ENCODE results near the gene ZBTB43.
"Not testable (repeated sequence)": the region's sequence is repeated elsewhere in the genome, so short reads cannot be mapped to it uniquely, and the experiment has no call there.

The ZBTB43 gene

DNA sequence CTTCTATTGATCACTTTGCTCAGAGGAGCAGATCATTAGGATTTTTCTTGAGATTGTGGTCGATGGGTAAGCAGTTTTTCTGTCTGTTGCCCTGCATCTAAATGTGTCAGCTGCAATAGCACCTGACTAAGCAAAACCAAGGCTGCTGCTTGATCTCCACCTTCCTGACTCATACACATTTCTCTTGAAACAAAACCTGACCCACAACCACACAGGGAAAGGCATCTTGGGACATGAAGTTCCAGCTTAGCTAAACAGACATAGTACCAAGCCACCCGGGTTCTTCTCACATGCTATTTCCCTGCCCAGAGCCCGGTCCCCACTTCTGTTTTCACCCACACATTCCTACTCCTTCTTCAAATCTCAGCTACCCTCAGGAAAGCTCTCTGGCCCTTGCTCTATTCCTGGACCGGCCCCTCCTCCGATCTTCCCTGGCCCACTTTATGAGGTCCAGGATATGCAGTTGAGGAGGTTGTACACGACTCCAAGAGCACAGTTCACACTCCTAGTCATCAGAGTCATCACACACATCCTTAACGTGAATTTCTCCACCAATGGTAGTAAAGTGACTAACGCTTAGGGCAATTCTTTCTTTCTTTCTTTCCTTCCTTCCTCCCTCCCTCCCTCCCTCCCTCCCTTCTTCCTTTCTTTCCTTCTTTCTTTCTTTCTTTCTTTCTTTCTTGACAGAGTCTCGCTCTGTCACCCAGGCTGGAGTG, 16.0 kb upstream of the ZBTB43 start:
- DNase-seq (ENCODE audit: low read depth), result peak; percentile 20
- no peak overlapping the region for H3K4me3 ChIP-seq (ENCODE audit: low read depth, low read length)

DNA sequence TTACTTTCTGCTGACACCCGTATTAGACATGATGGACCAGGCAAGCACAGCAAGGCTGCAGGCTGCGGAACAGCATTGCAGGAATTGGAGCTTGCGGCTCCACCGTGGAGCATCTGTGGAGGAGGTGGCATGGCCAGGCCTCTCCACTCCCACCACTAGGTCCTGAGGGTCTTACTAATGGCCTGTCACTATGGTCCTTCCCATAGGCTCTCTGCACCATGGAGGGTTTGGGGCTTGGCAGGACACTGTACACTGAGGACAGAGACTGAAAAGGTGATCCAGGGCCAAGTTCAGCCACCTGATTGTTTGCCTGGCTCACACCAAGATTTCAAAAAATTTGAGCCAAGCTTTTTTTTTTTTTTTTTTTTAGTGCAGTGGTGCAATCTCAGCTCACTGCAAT, 14.3 kb upstream of the ZBTB43 start:
- no peak for DNase-seq (ENCODE audit: low read depth)
- no peak overlapping the region for H3K4me3 ChIP-seq (ENCODE audit: low read depth, low read length)

DNA sequence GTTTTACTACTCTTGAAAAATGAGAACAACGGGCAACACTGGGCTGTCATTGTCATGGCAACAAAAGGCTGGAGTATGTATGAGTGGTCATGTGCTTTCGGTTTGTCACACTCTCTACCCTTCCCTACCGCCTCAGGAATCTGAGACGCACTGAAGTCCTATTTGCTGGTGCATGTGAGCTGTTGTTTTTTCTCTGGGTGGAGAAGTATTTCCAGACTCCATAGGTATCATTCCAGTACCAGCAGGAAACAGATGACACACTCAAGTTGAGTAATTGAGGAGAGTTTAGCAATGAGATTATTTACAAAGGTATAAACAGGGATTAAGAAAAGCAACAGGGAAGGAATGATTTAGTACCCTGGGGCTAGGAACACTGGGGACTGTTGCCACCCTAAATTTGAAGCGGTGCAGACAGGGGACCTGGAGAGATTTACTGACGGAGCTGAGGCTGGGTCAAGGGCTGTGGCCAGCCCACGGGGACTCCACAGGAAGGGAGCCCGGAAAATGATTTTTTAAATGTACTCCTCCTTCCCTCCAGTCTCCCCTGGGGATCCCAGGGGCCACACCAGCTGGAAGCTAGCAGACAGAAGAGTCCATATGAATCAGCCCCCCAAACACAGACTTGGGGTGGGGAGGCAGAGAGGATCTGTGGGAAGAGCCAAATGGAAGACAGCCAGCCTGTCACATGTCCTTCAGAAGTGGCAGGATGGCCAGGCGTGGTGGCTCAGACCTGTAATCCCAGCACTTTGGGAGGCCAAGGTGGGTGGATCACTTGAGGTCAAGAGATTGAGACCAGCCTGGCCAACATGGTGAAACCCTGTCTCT, 13.2 kb upstream of the ZBTB43 start:
- peak; percentile 74 for DNase-seq (ENCODE audit: low read depth)

DNA sequence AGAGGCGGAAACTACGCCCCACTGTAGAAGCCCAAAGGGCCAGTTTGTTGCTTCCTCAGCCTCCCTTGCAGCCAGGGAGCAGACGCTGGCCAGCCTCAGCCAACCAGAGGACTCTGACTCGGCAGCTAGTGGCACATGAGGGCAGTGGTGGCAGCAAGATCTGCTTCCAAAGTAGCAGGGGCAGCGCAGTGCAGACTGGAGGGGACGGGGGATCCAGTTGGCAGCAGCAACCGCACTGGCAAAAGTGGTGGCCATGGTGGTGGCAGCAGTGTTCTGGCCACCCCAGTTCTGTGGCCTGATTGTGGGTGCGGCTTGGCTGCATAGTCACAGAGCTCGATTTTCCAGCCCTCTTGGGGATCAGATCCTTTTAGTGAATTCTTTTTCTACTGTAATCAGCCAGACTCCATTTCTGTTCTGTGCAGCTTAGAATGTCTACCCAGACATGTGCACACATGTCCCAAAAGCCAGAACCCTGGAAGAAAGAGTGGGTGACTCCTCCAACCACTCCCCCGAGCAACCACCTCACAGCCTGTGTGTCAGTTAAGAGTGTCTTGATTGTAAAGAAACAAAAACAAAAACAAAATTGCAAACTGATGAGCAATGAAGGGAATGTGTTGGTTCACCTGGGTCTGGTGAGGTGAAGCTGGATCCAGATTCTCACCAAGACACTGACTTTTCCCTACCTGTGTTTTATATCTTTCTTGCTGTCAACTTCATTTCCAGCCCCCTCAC, 11.0 kb upstream of the ZBTB43 start:
- DNase-seq (ENCODE audit: low read depth), result no peak
- no peak overlapping the region for H3K4me3 ChIP-seq (ENCODE audit: low read depth, low read length)

More for the DNA sequence above, 13.2 kb upstream of the ZBTB43 start:
- H3K4me3 ChIP-seq (ENCODE audit: low read depth, low read length), result no peak overlapping the region

DNA sequence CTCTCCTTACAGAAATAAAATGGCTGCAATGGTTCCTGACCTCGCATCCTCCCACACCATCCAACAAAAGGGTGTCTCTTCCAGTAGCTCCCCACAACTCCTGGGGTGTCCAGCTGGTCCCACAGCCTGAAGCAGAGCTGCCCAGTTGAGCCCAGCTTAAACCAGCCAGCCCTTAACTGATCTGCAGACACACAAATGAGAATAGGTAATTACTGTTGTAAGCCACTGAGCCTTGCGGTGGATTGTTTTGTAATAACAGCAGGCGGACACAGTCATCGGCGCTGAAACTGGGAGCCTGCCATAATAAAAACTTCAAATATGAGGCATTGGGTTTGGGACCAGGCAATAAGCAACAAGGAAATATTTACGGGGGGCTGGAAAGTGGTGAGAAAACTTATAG, 10.4 kb upstream of the ZBTB43 start:
- H3K4me3 ChIP-seq (ENCODE audit: low read depth, low read length), result no peak overlapping the region
- no peak for DNase-seq (ENCODE audit: low read depth)

DNA sequence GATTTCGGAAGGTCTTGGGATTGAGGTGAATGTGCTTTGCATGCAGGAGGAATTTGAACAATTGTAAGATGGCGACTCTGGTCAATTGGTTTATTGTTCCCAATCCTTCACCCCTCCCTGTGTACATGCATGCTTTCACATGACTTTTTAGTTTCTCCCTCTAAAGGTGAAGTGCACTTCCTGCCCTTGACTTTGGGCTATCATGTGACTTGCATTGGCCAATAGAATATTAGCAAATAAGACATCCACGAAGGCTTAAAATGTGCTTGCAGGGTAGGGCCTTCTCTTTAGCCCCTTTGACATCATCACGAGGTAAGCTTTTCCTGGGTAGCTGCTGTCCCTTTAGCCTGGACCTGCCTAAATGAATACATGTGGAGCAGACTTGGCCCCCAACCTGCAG, 8.1 kb upstream of the ZBTB43 start:
- no peak for DNase-seq (ENCODE audit: low read depth)
- no peak overlapping the region for H3K4me3 ChIP-seq (ENCODE audit: low read depth, low read length)

DNA sequence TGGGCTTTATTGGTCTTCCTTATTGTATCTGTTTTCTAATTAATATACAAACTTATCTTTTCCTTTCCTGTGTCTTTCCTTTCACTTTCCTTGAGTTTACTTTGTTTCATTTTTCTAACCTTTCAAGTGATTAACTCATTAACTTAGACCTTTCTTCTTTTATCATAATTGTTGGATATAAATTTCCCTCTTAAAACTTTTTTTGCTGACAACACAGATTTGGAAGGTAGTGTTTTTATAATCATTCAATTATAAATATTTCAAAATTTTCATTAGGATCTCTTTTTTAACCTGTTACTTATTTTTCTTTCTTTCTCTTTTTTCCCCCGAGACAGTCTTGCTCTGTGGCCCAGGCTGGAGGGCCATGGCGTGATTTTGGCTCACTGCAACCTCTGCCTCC, 6.9 kb upstream of the ZBTB43 start:
- H3K4me3 ChIP-seq (ENCODE audit: low read depth, low read length), result no peak overlapping the region
- no peak for DNase-seq (ENCODE audit: low read depth)

DNA sequence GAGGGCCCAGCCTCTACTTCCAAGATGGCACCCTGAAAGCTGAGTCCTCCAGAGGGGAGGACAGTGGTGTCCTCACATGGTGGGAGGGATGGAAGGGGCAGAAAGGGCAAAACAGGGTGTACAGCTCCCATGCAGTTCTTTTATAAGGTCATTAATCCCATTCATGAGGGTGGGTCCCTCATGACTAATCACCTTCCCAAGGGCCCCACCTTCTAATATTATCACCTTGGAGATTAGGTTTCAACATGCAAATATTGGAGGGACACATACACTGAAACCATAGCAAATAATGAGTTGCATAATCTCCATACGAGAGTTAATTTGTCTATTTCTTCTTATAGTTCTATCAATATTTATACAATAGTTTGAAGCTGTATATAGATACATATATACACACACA, 5.8 kb upstream of the ZBTB43 start:
- no peak overlapping the region for H3K4me3 ChIP-seq (ENCODE audit: low read depth, low read length)
- no peak for DNase-seq (ENCODE audit: low read depth)

DNA sequence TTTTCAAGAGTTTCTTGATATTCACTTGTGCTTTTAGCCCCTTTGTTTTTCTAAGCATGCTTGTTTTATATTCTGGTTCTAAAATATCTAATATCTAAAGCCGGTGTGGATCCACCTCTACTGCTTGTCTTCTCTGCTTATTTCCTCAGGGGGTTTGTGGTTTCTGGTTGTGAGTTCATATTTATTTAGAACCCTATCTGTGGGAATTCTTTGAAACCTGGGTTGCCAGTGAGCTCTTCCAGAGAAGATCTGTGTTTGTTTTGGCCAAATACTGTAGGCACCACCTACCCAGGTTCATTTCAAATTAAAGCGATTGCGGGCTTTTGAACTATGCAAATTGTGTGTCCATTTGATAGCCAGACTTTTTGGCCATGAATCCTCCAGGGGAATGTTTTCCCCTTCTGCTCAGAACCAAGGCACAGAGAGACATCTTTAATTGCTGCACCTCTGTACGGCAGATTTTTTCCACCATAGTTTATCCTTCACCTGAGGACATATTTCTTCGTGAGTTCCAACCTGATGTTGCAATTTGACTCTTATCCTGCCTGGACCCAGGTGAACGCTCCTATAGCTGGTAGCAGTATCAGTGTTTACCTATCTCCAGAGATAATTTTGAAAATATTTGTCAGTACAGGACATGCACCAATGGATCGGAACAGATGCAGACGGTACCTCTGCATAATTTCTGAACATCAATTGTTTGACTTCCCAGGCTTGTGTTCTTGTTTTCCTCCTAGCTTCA, 2.4 kb upstream of the ZBTB43 start:
- H3K4me3 ChIP-seq (ENCODE audit: low read depth, low read length), result no peak overlapping the region

DNA sequence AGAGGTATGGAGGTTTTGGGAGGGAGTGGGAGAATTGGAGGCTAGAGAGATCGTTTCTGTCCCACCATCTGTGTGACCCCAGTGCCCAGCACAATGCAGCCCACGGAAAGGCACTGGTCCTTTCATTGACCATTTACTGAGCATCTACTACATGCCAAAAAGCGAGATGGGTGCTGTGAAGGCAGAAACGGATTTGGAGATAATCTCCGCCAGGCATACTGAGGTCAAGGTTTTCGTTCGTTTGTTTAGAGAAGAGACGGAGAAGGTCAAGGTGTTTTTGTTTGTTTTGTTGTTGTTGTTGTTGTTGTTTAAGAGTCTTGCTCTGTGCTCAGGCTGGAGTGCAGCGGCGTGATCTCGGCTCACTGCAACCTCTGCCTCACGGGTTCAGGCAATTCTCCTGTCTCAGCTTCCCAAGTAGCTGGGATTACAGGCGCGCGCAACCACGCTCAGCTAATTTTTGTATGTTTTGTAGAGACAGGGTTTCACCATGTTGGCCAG, 593 bp upstream of the ZBTB43 start:
- DNase-seq (ENCODE audit: low read depth), result no peak
- peak overlapping the region; percentile 90 for H3K4me3 ChIP-seq (ENCODE audit: low read depth, low read length)

More for the DNA sequence above, 2.4 kb upstream of the ZBTB43 start:
- DNase-seq (ENCODE audit: low read depth), result no peak

DNA sequence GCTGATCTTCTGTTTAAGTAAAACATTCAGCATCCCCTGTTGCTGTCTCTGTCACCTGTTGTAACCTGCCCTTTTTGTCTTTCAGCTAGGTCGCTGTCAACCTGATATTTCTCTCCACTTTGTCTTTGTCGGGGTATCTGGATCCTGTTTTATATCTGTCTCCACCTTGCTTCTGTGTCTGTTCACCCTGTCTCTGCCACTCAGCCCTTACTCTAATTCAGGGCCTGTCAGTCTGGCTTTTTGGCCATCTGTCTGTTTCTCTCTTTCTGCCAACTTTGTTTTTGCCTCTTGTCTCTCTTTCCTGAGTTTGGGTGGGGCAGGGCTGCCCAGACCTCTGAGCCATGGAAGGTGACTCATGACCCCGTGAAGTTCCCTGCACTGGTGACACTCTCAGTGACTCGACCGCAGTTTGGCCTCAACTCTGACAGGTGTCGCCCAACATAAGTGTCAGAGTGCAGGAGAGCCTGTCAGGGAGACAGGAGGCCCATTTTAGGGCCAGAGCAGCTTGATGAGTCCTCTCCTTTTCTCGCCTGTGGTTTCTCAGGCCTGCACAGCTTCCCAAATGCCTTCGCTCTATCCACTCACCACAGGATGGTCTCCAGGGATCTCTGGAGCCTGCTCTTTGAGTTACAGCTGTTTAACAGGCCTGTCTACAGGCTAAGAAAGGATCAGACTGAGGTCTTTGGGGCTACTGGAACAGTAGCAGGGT, 868 bp downstream of the ZBTB43 start:
- peak overlapping the region; percentile 90 for H3K4me3 ChIP-seq (ENCODE audit: low read depth, low read length)
- peak; percentile 90 for DNase-seq (ENCODE audit: low read depth)

DNA sequence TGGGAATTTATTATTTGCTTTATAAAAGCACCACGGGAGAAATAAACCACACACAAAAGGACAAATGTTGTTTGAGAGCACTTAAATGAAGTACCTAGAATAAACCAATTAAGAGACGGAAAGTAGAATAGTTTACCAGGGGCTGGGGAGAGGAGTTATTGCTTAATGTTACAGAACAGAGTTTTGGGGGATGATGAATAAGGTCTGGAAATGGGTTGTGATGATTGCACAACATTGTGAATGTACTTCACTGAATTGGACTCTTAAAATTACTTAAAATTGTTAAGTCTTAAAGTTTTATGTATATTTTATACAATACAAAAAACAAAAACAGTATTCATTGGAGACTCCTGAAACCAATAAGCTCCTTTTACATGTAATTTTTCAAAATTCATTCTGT, 1.5 kb downstream of the ZBTB43 start:
- peak overlapping the region; percentile 90 for H3K4me3 ChIP-seq (ENCODE audit: low read depth, low read length)
- peak; percentile 14 for DNase-seq (ENCODE audit: low read depth)

DNA sequence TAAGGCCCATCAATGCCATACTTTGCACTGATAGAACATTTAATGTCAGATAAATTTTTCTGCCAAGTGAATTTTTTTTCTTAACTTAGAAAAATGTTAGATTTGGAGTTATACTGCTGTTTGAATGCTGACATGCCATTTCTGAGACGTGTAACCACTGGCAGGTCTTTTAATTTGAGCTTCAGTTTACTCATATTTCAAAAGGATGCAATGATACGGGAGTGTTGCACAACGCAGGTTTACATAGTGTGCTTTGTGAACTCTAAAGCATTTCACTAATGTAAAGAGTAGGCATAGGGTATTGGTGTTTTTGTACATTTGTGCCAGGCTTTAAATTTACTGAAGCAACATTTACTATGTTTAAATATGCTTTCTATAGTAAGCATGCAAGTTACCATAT, 4.2 kb downstream of the ZBTB43 start:
- peak; percentile 12 for DNase-seq (ENCODE audit: low read depth)
- no peak overlapping the region for H3K4me3 ChIP-seq (ENCODE audit: low read depth, low read length)

DNA sequence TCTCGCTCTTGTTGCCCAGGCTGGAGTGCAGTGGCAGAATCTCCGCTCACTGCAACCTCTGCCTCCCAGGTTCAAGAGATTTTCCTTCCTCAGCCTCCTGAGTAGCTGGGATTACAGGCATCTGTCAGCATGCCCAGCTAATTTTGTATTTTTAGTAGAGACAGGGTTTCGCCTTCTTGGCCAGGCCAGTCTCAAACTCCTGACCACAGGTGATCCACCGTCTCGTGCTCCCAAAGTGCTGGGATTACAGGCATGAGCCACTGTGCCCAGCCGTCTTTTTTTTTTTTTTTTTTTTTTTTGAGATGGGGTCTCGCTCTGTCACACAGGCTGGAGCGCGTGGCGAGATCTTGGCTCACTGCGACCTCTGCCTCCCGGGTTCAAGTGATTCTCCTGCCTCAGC, 5.4 kb downstream of the ZBTB43 start:
- H3K4me3 ChIP-seq (ENCODE audit: low read depth, low read length); DNase-seq (ENCODE audit: low read depth): not testable (repeated sequence)

DNA sequence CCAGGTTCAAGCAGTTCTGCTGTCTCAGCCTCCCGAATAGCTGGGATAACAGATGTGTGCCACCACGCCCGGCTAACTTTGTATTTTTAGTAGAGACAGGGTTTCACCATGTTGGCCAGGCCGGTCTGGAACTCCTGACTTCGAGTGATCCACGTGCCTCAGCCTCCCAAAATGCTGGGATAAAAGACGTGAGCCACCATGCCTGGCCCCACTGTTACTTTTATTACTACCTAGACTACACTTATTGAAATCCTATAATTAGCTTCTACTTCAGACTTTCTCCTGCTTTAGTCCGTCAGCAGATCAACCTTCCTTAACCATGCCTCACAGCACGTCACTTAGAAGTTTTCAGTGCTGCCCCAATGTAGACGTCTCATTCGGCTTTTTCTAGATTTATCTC, 8.2 kb downstream of the ZBTB43 start:
- H3K4me3 ChIP-seq (ENCODE audit: low read depth, low read length), result no peak overlapping the region
- DNase-seq (ENCODE audit: low read depth), result no peak

DNA sequence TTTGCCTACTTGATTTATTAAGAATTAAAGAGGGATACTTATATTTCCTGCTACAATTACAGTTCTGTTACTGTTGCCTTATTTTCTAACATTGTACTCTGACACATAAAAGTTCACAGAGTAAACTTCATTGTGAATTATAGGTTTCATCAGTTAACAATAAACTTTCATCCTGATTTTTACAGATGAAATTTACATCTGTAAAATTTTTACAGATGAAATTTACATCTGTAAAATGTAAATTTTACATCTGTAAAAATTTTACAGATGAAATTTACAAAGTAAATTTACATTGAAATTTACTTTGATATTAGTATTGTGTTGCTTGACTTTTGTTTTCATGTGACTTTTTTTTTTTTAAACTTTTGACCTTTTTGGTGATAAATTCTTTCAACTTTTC, 9.3 kb downstream of the ZBTB43 start:
- no peak for DNase-seq (ENCODE audit: low read depth)

DNA sequence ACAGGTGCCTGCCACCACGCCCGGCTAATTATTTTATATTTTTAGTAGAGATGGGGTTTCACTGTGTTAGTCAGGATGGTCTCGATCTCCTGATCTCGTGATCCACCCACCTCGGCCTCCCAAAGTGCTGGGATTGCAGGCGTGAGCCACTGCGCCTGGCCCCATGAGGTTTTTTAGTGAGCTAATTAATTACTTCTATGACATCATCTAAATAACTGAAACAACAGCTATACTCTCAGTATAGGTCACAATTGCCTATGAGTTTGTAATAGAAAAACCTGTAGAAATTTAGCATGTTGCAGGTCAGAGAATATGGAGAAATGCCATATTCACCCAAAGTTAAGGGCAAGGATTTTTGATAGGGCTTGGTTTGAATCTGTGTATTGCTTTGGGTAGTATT, 12.8 kb downstream of the ZBTB43 start:
- not testable (repeated sequence) for DNase-seq (ENCODE audit: low read depth); H3K4me3 ChIP-seq (ENCODE audit: low read depth, low read length)

More for the DNA sequence above, 9.3 kb downstream of the ZBTB43 start:
- H3K4me3 ChIP-seq (ENCODE audit: low read depth, low read length), result no peak overlapping the region

DNA sequence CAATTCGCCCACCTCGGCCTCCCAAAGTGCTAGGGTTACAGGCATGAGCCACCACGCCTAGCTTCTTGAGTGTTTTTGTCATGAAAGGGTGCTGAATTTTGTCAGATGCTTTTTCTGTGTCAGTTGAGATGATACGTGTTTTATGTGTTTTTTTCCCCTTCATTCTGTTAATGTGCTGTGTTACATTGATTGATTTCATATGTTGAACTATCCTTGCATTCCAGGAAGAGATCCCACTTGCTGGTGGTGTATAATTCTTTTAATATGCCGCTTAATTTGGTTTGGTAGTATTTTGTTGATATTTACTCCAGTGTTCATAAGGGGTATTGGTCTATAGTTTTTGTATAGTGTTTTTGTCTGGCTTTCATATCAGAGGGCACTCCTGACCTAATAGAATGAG, 13.6 kb downstream of the ZBTB43 start:
- no peak for DNase-seq (ENCODE audit: low read depth)
- H3K4me3 ChIP-seq (ENCODE audit: low read depth, low read length), result no peak overlapping the region

DNA sequence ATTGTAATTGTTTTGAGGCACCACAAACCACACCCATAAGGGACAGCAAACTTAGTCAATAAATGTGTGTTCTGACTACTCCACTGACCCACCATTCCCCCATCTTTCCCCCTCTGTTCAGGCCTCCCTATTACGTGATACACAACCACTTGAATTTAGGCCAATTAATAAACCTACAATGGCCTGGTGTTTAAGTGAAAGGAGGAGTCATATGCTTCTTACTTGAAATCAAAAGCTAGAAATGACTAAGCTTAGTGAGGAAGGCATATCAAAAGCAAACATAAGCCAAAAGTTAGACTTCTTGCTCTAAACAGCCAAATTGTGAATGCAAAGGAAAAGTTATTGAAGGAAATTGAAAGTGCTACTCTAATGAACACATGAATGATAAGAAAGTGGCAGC, 14.6 kb downstream of the ZBTB43 start:
- DNase-seq (ENCODE audit: low read depth), result no peak
- no peak overlapping the region for H3K4me3 ChIP-seq (ENCODE audit: low read depth, low read length)
